ENCODE results near the gene PPP5C. TPM values are rescaled to one million over a fixed set of nuclear protein-coding genes. Genes with fewer than 3 reads are reported as not detected.
A peak's percentile ranks its signal among the peaks of the same experiment; 100 is the strongest.

The PPP5C gene, protein sequence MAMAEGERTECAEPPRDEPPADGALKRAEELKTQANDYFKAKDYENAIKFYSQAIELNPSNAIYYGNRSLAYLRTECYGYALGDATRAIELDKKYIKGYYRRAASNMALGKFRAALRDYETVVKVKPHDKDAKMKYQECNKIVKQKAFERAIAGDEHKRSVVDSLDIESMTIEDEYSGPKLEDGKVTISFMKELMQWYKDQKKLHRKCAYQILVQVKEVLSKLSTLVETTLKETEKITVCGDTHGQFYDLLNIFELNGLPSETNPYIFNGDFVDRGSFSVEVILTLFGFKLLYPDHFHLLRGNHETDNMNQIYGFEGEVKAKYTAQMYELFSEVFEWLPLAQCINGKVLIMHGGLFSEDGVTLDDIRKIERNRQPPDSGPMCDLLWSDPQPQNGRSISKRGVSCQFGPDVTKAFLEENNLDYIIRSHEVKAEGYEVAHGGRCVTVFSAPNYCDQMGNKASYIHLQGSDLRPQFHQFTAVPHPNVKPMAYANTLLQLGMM
- total RNA-seq (10 to 100 TPM; 37.1 to 61.5 (median 46.5) TPM), polyA plus RNA-seq (10 to 100 TPM; 27.6 to 62.3 (median 37.7) TPM)

DNA sequence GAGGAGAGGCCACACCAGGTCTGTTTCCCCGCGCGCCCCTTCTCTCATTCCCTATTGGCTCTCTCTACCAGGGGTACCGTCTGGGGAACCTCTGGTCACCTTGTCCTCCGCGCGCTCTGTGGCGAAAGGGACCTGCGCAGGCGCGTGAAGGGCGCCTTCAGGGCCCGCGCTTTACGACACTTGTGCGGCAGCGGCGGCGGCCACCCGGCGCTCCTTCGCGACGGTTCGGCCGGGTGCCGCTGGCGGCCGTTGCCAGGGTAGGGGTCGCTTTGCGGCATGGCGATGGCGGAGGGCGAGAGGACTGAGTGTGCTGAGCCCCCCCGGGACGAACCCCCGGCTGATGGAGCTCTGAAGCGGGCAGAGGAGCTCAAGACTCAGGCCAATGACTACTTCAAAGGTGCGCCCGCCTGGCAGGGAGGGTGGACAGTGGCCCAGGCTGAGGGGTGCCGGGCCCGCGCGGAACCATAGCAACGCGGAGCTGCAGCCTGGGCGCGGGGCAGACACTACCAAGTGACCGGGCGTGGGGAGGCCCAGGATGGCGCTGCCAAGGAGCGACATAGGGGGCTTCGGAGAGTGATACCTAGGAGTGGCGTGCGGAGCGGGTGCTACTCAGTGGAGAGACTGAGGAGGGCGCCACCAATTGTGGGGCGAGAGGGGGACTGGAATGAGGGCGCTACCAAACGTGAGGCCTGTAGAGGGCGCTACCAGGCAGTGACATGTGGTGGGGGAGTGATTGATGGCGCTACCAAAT, at the start of gene PPP5C:
Gene PPP5C (plus strand): TSS at position 267 of the 751 bp plus-strand sequence. CDS start 10 bp downstream, at position 277.
- intact Hi-C loops (cut with DNase I), result loop anchor here (2.0 kb wide), 2 partner anchors 48 to 66 kb away; no protein-coding TSS in a partner anchor

DNA sequence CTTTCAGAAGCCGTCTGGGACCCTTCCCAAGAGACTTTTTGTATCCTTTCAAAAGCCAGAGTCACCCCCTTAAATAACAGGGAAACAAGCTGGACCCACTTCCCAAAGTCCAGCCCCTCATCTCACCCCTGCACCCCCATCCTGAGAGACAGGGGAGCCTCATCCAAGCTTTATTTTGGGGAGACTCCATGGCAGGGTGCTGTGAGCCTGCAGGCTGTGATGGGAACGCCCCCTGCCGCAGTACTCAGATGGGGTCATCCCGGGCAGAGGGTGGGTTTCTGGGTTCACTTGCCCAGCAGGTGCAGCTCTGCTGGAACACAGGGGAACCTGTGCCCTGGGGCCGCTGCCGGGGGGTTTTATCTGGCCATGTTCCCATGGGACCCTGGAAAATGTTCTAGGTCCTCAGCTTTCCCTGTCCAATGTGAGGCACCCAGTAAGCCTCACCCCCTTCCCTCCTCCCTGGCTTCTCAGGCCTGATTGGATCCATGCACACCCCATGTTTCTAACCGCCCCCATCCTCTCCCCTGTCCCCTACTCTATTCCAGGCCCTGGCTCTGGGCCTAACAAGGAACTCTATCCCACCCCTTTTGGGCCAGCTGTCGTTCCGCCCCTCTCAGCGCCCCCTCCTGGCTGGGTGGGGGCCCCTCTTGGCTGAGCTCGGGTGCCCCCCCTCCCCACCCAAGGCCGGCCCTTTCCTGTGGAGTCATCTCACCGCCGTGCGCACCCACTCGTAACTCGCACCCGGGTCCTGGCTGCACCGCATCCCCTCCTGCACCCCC, 49.0 kb upstream of the PPP5C start:
- intact Hi-C loops (cut with DNase I), result loop anchor here (2.0 to 5.0 kb wide), 2 partner anchors 49 to 1551 kb away; partner anchors contain the start of genes BCL3 and PPP5C
- TF ChIP-seq EP300 (IDR thresholded peaks at IDR 0.05), result peak in 2 of 4 donors; percentile 34 to 52
- peak; percentile 65 to 69 for TF ChIP-seq POLR2A (IDR thresholded peaks at IDR 0.05)
- TF ChIP-seq POLR2AphosphoS5 (IDR thresholded peaks at IDR 0.05), result peak; percentile 70 to 83 (median 80)
- TF ChIP-seq, protein P1, sequence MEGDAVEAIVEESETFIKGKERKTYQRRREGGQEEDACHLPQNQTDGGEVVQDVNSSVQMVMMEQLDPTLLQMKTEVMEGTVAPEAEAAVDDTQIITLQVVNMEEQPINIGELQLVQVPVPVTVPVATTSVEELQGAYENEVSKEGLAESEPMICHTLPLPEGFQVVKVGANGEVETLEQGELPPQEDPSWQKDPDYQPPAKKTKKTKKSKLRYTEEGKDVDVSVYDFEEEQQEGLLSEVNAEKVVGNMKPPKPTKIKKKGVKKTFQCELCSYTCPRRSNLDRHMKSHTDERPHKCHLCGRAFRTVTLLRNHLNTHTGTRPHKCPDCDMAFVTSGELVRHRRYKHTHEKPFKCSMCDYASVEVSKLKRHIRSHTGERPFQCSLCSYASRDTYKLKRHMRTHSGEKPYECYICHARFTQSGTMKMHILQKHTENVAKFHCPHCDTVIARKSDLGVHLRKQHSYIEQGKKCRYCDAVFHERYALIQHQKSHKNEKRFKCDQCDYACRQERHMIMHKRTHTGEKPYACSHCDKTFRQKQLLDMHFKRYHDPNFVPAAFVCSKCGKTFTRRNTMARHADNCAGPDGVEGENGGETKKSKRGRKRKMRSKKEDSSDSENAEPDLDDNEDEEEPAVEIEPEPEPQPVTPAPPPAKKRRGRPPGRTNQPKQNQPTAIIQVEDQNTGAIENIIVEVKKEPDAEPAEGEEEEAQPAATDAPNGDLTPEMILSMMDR (IDR thresholded peaks at IDR 0.05), result peak in 1 of 4 experiments; percentile 44
- DNase-seq, result peak; percentile 97
- Histone ChIP-seq H3K9me3 (no peaks in the 10 kb centered on the region), H3K4me3 (peak overlapping the region; percentile 58 to 70 (median 65)), H3K27me3 (no peaks in the 10 kb centered on the region), H3K36me3 (no peaks in the 10 kb centered on the region), H3K27ac (peak overlapping the region; percentile 87 to 97 (median 91)), H3K4me1 (peaks cover 0 to 58% (median 48%) of the 10 kb centered on the region in 4 donors)
- WGBS, 2 donors, result 44 to 46% methylated on average over 18 to 19 of the region's 19 CpGs

More for the DNA sequence above, at the start of gene PPP5C:
- H3K36me3 ChIP-seq, result peaks cover 0 to 2% (median 0%) of the 10 kb centered on the region in 4 donors
- 0% methylated on average over 62 of the region's 62 CpGs for WGBS, 2 donors
- no peaks in the 10 kb centered on the region for H3K27me3 ChIP-seq
- no peaks in the 10 kb centered on the region for H3K9me3 ChIP-seq
- peaks cover 0 to 56% (median 53%) of the 10 kb centered on the region in 4 donors for H3K4me1 ChIP-seq
- DNase-seq, result peak; percentile 96
- peak within 1 kb of the TSS; percentile 81 to 90 (median 88) for H3K27ac ChIP-seq
- peak within 1 kb of the TSS; percentile 73 to 99 (median 96) for H3K4me3 ChIP-seq
- TF ChIP-seq EP300 (IDR thresholded peaks at IDR 0.05), result no peak
- TF ChIP-seq POLR2AphosphoS5 (IDR thresholded peaks at IDR 0.05), result peak; percentile 87 to 94 (median 90)
- peak; percentile 37 to 74 for TF ChIP-seq POLR2A (IDR thresholded peaks at IDR 0.05)
- TF ChIP-seq, protein P1 (IDR thresholded peaks at IDR 0.05), result peak; percentile 57 to 85 (median 76)

DNA sequence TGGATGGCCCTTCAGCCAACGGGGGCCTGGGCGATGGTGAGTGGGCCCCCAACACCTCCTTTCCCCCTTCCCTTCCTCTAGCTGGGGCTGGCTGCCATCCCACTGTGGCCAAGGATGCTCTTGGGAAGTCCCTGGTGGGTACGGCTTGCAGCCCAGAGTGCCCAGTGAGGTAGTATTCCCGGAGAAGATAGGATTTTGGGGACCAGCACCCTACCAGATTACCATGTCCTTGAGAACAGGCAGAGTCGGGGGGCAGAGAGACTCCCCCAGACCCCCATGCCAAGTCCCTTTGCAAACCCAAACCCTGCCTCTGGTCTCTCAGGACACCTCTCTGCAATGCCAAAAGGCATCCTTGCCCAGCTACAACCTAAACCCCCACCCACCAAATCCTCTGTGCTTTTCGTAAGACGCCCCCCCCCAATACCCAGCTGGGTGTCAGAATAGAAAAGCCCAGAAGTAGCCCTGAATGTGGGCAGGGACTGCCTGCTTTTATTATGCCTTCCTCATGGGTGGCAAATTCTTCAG, 48.3 kb upstream of the PPP5C start:
- no peaks in the 10 kb centered on the region for H3K9me3 ChIP-seq
- H3K36me3 ChIP-seq, result peaks cover 0 to 5% (median under 1%) of the 10 kb centered on the region in 4 donors
- DNase-seq, result no peak
- TF ChIP-seq POLR2AphosphoS5 (IDR thresholded peaks at IDR 0.05) (no peak), POLR2A (IDR thresholded peaks at IDR 0.05) (peak in 1 of 2 donors; percentile 45)
- peaks cover 0 to 64% (median 54%) of the 10 kb centered on the region in 4 donors for H3K4me1 ChIP-seq
- peak overlapping the region; percentile 58 to 70 (median 65) for H3K4me3 ChIP-seq
- no peaks in the 10 kb centered on the region for H3K27me3 ChIP-seq
- intact Hi-C loops (cut with DNase I), result loop anchor here (2.0 to 5.0 kb wide), 2 partner anchors 48 to 1551 kb away; partner anchors contain the start of genes BCL3 and PPP5C
- WGBS, 2 donors, result 9 to 31% methylated on average over 7 of the region's 7 CpGs
- peak overlapping the region; percentile 87 to 97 (median 91) for H3K27ac ChIP-seq

DNA sequence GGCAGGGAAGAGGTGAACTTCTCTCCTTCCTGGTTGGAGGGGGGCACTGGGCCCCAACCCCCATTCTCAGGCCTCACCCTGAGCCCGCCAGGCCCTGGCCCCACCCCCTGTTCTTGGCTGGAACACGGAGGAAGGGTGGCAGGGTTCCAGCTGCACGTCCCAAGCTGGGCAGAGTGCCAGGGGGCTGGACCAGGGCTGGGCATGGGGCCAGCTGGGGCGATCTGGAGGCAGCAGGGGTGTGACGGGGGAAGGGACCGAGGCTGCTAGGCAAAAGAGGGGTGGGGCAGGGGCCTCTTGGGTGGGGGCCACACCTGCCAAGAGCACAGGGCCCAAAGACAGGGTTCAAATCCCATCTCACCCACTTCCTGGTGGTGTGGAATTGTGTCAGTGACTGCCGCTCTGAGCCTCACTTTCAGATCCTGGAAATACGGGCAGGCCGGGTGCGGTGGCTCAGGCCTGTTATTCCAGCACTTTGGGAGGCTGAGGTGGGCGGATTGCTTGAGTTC, 47.8 kb upstream of the PPP5C start:
- no peaks in the 10 kb centered on the region for H3K9me3 ChIP-seq
- intact Hi-C loops (cut with DNase I), result loop anchor here (2.0 to 5.0 kb wide), 2 partner anchors 48 to 1552 kb away; partner anchors contain the start of genes BCL3 and PPP5C
- peaks cover 0 to 69% (median 59%) of the 10 kb centered on the region in 4 donors for H3K4me1 ChIP-seq
- H3K27me3 ChIP-seq, result no peaks in the 10 kb centered on the region
- WGBS, 2 donors, result 3 to 18% methylated on average over 11 of the region's 11 CpGs
- DNase-seq, result peak; percentile 99
- TF ChIP-seq EP300 (IDR thresholded peaks at IDR 0.05), result peak in 3 of 4 donors; percentile 71 to 92 (median 87)
- peak; percentile 81 to 95 (median 92) for TF ChIP-seq POLR2AphosphoS5 (IDR thresholded peaks at IDR 0.05)
- TF ChIP-seq POLR2A (IDR thresholded peaks at IDR 0.05), result no peak
- TF ChIP-seq, protein P1 (IDR thresholded peaks at IDR 0.05), result no peak
- peaks cover 0 to 10% (median 6%) of the 10 kb centered on the region in 4 donors for H3K36me3 ChIP-seq
- H3K27ac ChIP-seq, result peak overlapping the region; percentile 87 to 97 (median 91)
- H3K4me3 ChIP-seq, result peak overlapping the region; percentile 58 to 70 (median 65)
